Stimulated activated CD4-positive, alpha-beta T cell treated with anti-CD3 and anti-CD28 coated beads, Interleukin-2, amount 100 ng/mL, for 4 hours (primary cell): Measurements from ENCODE around the gene HERC2.
"Not testable (repeated sequence)": the region's sequence is repeated elsewhere in the genome, so short reads cannot be mapped to it uniquely, and the experiment has no call there.

Experiments used
- DNase-seq: peaks from one replicate; pipeline ENCODE4 v3.0.0-alpha.2; 2020; ENCODE audit warnings: low read depth

The HERC2 gene

DNA sequence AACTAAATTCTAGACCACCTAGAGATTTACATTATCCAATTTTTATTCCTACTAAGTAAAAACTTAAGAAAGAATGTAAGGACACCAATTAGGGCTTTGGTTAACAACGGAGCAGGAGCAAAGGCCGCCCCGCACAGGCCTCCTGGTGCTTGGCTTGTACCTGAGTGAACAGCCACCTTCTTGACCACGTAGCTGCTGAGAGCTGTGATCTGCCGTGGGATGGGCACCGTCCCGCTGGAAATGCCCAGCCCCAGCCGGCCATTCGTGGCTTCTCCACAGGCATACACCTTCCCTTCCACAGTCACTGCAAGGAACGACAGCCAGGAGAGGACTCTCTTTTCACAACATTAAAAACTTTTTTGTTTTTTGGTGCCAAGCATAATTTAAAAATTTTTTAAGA lies 143.3 kb downstream of the HERC2 start:
- no peak for DNase-seq

DNA sequence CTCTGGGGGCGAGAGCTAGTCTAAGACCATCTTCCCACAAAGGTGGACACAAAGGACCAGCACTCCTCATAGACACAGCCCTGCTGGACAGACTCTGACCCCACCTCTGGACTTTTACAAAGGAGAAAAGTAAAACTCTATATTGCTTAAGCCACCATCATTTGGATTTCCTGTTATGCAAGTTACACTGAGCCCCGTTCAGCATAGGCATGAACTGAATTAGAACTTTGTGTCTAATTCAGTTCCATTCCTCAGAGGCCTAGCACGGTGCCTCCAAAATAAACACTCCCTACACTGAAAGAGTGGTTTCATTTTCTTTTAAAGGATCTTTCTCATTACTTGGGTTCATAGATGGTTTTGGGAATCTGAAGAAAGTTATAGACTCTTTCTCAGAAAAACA lies 143.7 kb downstream of the HERC2 start:
- no peak for DNase-seq

DNA sequence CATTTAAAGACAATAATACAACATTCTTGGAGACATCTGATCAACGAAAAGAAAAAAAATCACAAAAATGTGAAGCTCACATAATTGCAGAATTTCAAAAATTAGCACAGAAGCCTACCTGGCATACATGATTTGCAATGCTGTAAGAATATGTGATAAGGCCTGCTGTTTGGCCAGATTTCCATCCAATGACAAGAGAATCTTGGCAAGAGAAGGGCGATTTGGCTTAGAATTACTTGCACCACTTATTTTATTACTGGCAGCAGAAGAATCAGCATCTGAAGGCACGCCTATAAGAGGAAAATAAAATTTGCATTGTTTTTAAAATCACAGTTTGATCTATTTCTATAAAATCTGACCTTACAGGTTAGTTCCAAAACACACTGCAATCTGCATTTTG lies 152.6 kb downstream of the HERC2 start:
- no peak for DNase-seq

DNA sequence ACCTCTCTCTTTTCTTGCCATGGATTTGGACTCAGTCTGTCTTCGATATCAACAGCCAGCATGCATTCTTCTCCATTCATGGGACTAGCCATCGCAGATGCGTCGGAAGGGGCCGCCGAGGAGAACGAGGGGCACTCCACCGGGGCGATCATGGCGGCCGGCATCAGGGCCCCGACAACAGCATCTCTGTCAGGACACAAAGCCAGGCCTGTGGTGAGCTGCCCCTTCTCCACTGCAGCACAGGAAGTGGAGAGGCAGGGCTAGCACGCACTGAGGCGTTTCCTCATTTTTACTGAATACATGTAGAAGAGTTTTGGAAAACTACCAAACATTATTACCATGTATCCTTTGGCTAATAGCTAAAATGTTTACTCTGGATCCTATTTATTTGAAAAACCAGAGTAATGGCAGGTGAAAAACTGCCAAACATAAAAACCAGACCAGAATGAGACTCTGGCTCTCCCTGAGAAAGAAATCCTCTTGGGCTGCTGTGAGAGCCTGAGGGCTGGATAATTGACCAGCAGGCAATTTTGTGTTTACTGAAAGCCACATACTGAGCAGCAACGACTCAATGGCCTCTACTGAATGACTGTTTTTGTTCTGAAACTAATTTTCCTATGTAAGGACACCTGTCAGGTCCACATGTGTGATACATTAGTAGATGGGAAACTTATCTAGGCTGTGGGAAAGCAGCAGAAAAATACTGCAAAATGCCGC lies 153.4 kb downstream of the HERC2 start:
- DNase-seq, result not testable (repeated sequence)

DNA sequence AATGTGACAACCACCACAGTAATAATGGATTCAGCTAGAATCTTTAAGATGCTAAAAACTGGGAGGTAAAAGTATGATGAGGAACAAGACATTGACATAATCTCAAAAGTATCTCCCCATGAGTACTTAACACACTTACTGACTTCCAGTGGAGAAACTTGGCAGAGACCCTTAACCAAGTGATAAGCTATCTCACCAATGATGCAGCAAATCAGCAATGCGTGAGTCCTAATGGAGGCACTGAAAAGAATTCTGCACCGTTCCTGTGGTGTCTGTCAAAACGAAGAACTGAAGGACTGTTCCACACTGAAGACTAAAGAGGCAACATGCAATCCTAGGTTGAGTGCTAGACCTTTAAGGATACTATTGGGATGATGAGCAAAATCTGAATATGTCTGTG lies 154.9 kb downstream of the HERC2 start:
- no peak for DNase-seq

DNA sequence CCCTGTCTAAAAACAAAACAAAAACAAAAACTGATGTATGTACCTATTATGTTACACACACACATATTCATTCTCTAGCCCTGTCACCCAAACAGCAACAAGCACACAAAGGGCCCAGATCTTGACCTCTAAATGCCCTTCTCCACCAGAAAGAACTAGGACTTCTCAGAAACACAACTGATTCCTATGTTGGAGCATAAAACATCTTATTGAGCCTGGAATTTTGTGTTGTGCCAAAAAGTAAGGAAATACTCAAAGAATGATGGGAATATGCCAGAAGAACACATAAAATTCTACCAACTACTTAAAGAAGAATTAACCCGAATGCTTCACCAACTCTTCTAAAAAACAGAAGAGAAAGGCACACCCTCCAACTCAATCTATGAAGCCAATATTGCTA lies 156.2 kb downstream of the HERC2 start:
- no peak for DNase-seq

DNA sequence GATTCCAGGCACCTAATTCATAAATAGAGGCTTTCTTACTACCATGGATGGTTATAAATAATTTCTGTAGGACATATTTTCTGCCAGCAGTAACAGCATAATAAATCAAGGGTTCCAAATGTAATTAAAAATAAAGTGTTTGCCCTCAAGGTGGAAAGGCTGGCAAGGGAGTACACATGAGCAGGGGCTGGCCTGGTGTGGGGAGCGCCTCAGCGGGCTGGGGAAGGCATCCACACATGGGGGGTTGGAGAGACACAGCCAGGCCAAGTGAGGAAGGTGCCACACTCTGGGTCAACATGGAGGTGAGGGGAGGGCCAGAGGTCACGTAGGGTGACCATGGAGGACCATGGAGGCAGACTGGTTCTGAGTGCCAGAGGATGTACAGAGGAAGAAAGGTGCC lies 157.1 kb downstream of the HERC2 start:
- no peak for DNase-seq

DNA sequence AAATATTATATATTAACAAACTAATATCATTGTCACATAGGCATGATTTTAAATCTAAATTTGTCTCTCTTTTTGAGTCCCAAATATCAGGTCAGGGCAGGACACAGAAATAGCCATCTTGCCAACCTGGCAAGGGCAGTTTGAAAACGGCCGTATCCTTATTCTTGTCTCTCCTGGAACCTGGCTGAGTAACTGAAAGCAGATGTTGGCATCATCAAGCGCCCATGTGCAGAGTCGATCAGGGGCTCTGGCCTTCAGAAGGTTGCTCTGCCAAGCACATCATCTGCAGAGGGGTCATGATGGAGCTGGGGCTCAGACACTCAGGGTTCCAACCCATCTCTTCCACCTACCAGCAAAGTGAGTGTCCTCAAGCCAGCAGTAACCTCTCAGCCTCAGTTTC lies 167.7 kb downstream of the HERC2 start:
- DNase-seq, result no peak

DNA sequence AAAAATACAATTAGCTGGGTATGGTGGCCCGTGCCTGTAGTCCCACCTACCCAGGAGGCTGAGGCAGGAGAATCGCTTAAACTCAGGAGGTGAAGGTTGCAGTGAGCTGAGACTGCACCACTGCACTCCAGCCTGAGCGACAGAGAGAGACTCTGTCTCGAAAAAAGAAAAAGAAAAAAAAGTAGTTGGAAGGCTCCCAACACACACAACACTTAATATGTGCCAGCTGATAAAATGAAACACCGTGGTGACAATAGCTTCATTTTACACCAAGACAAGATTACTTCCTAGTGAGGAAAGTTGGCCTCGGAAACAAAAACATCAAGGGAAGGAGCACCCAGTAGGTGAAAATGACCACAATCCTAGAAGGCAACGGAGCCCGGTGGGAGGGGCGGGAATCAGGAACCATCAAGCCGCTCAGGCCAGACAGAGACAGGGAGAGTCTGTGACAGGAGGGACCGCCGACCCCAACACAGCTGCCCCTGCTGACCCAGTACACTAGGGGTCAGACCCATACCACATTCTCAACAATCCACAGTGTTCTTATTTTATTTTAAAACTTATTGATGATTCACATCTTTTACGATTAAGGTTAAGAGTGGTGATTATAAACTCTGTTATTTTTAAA lies 168.4 kb downstream of the HERC2 start:
- no peak for DNase-seq

DNA sequence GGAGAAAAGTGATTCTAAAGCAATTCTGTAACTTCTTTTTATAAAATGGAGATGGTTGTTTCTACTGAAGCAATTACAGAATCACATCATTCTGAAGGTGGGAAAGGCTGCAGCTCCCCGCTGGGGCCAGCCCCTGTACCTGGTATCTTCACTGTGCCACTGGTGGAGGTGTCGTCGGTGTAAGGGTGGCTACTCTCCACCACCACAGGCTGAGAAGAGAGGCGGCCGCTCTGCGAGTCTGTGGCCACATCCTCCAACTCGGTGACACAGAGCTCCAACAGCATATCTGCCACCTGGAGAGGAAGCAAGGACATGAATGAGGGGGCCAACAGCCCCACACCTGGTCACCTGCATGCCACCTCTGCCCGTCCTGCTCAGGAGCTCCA lies 169.4 kb downstream of the HERC2 start:
- DNase-seq, result not testable (repeated sequence)

DNA sequence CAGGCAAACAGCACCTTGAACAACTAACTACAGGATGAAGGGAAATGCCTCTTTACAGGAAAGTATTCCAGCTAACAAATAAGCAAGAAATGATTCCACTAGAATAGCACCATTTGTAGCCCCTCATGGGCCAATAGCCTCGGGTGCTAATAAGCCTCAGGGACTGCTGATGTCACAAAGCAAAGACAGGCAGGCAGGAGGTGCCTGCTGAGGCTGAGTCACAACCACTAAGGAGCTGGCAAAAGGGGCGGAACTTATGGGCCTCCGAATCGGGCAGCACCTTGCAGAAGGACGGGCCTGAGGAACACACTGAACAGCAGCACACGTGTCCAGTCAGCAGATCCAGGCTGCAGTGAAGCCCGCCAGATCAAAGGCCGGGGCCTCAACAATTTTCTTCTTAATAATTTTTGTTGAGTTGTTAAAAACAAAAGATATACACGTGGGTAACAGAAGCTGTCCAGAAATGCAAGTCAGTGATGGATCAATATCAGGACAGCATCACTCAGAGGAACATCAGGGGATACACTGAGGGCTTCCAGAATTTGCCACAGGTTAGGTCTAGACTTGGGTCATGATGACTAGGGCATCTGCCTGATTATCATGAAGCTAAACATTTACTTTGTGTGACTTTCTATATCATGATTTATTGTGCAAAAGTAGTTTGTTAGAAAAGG lies 170.0 kb downstream of the HERC2 start:
- DNase-seq, result not testable (repeated sequence)

DNA sequence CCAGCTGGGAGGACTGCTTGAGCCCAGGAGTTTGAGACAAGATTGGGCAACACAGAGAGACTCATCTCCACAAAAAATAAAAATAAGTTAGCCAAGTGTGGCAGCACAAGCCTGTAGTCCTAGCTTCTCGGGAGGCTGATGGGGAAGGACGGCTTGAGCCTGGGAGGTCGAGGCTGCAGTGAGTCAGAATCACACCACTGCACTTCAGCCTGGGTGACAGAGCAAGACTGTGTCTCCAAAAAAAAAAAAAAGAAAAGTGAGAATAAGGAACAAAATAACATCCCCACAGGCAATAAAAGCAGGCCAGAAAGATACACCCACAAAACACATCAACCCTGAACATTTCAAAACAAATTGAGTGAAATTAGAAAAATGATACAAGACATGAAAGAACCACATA lies 174.2 kb downstream of the HERC2 start:
- DNase-seq, result no peak

DNA sequence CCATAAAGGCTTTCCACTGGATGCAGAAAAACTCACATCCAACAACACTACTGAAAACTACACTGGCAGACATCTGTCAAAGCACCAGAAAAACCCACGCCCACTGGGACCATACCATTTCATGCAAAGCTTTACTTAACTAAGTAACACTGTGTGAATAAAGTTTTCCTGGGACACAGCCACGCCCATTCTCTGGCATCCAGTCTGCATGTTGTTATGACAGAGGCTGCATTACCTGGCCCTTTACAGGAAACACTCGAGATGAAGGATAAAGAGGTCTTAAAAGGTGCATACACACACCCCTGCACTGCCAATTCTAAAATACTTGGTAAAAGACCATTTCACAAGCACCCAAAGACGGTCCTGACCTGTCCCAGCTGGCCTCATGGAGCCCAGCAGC lies 176.6 kb downstream of the HERC2 start:
- DNase-seq, result not testable (repeated sequence)

DNA sequence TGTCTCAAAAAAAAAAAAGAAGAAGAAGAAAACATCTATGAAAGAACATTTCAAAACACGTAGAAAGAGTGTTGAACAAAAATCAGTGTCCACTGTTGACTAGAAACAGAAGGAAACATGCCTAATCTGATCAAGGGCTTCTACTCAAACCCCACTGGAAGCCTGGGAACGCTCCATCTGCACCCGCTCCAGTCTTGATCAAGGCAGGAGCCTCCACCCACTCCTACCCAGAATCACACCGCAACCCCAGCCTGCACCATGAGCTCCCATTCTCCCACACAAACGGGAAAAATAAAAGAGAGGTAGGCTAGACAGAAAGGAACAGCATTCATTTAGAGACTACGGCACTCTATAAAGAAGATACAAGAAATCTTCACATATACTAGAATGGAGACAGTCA lies 181.9 kb downstream of the HERC2 start:
- no peak for DNase-seq

DNA sequence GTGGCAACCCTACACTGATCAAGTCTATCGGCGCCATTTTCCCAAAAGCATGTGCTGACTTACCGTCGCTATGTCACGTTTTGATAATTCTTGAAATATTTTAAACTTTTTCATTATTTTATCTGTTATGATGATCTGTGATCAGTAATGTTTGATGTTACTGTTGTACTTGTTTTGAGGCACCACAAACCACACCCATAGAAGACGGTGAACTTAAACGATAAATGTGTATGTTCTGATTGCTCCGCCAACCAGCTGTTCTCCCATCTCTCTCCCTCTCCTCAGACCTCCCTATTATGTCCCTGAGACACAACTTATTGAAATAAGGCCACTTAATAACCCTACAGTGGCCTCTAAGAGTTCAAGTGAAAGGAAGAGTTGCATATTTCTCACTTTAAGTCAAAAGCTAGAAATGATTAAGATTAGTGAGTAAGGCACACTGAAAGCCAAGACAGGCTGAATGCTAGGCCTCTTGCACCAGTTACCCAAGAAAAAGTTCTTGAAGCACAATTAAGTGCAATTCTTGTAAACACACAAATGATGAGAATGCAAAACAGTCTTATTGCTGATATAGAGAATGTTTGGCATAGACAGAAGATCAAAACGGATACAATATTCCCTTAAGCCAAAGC lies 184.5 kb downstream of the HERC2 start:
- DNase-seq, result not testable (repeated sequence)

DNA sequence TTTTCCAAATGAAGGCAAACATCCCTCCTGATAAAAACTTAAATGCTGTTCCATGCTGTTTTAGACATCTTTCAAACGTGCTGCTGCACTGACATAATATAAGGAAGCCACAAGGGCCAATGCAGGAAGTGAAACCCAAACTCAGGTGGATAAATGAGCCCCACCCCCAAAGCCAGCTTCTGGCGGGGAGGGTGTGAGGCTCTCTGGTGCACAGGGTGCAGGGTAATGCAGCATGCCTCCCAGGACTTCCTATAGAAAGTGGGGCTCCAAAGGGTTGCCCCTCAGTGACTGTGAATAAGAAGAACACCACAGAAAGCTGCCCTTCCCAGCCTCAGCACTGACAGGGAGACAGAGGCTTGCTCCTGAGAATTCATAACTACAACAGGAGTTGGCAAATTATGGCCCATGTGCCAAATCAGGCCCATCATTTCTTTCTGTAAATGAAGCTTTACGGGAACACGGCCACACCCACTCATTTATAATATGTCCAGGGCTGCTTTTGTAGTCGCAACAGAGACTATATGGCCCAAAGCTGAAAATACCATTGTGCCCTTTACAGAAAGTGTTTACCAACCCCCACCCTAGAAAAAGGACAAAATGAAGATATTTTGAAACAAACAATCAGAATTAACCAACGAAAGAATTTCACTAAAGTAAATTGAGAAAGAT lies 185.6 kb downstream of the HERC2 start:
- not testable (repeated sequence) for DNase-seq

DNA sequence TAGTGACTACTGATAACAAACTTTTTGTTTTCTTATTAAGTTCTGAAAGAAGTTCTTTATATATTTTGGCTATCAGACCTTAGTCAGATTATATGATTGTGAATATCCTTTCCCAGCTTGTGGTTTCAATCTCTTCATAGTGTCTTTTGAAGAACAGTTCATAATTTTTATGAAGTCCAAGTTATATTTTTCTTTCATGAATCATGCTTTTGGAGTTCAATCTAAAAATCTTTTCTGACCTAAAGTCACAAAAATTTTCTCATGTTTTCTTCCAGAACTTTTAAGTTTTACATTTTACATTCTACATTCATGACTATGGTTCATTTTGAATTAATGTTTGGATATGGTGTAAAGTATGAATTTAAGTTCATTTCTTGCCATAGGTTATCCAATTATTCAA lies 188.7 kb downstream of the HERC2 start:
- no peak for DNase-seq

DNA sequence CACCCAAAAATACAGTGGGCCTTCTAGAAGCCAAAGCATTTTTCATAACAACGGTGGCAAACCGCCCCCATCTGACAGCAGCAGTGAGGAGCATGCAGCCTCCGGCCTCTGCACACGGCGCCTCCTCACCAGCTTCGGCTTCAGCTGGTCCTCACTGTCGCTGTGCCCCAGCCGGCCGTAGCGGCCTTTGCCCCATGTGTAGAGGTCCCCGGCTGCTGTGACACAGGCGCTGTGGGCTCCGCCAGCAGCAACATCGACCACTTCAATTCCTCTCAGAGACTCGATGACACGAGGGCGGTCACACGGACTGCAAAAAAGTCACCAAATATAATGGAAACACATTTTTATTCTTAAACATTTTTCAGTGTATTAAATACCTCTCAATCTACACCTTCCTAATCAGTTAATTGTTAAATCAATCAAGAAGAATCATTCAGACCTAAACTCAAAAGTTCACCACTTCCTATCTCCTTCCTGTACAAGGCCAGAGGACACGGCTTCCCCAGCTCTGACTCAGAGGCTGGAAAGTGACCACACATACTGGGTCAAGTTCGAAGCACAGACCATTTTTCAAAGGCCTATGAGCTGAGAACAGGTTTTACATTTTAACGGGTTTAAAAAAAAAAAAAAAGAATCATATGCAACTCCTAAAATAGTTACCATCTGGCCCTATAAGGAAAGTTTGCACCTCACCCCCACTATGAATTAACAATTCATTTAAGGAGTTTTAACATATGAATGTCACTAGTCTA lies 189.3 kb downstream of the HERC2 start:
- no peak for DNase-seq

DNA sequence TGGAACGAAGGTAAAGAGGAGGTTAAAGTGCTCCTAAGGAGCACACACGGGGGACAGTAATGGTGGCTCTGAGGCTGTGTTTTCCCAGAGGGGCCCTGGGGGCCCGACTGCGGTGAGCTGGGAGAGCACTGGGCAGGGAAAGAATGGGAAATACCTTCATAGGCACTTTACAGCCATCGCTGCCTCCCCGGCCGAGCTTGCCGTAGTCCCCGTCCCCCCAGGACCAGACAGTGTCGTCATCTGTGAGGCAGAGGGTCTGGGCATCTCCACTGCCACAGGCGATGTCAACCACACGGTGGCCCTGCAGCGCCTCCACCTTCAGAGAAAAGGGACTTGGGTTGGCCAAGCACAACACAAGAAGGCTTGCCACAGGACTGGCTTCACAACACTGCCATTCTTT lies 190.0 kb downstream of the HERC2 start:
- DNase-seq, result no peak

DNA sequence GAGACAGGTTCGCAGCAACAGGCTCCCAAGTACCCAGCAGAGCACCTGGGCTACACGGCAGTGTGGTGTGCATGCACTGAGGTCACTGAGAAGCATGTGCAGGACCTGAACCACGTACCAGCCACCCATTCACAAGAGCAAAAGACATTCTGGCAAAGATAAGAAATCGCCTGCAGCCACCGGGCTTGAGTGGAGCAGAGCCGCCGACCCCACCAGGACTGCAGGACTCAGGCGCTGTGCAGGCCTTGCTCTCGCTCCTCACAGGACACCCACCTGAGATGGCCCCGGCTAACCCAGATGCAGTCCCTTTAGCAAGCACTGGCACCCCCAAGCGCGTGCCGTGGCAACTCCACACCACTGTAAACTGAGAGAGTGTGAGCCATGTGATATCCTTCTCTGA lies 190.6 kb downstream of the HERC2 start:
- no peak for DNase-seq

DNA sequence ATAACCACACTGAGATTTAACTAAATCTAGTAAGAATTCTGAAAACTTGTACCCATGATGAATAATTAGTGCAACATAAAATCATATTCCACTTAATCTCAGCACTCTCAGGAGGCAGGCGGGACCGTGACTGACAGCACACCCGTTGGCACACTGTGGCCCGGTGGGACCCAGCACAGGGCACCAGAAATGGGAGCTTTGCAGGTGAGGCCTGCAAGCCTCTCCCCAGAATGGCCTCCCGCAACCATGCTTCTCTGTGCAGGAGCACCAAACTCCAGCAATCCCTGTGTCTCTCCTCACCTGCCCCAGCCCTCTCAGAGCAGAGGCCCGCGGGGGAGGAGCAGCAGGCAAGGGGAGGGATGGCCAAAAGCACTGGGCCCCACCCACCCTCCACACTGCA lies 191.3 kb downstream of the HERC2 start:
- no peak for DNase-seq
